Measurements from ENCODE around the gene ATG4B.

ATG4B gene

GRCh38 chr2:241617431-241618154, 19.9 kb upstream of the ATG4B start:
- DNase-seq (peak; percentile 44), ATAC-seq (ENCODE audit: insufficient read depth, low read depth) (peak; percentile 81)
- Histone ChIP-seq H3K9me3 (ENCODE audit: insufficient read depth, low read length, severe bottlenecking) (no peaks in the 10 kb centered on the region), H2AFZ (ENCODE audit: low read depth, low read length) (peak overlapping the region; percentile 81), H3K4me3 (ENCODE audit: low read depth in 1 of 2, low read length in 2 of 2) (peak overlapping the region; percentile 11 to 64; a peak in 3 of 4 replicates), H3K79me2 (ENCODE audit: insufficient read depth, low read length) (peaks cover 68% of the 10 kb centered on the region), H3K36me3 (ENCODE audit: insufficient read depth, low read length) (peaks cover 44% of the 10 kb centered on the region), H3K27ac (ENCODE audit: low read length) (peak overlapping the region; percentile 82), H3K4me1 (ENCODE audit: insufficient read depth, low read length) (peaks cover 27% of the 10 kb centered on the region), H3K27me3 (ENCODE audit: insufficient read depth, low read length, poor library complexity) (no peaks in the 10 kb centered on the region), H3K9ac (ENCODE audit: low read depth, low read length) (peak overlapping the region; percentile 58), H3K4me2 (ENCODE audit: insufficient read depth, low read length) (peak overlapping the region; percentile 83), H4K20me1 (ENCODE audit: insufficient read depth, low read length) (peaks cover 21% of the 10 kb centered on the region)
- TF ChIP-seq CTCF (IDR thresholded peaks at IDR 0.05; ENCODE audit: borderline replicate concordance, extremely low read depth, low read length, poor library complexity, severe bottlenecking): no peak
- TF ChIP-seq EZH2 (IDR thresholded peaks at IDR 0.05; ENCODE audit: borderline replicate concordance, low read depth, low read length, severe bottlenecking): no peak

- H3K9ac ChIP-seq (ENCODE audit: low read depth, low read length): peak overlapping the region; percentile 58
- H3K27me3 ChIP-seq (ENCODE audit: insufficient read depth, low read length, poor library complexity): no peaks in the 10 kb centered on the region
- DNase-seq: no peak
- H3K36me3 ChIP-seq (ENCODE audit: insufficient read depth, low read length): peaks cover 44% of the 10 kb centered on the region
- H3K9me3 ChIP-seq (ENCODE audit: insufficient read depth, low read length, severe bottlenecking): no peaks in the 10 kb centered on the region
- H3K4me2 ChIP-seq (ENCODE audit: insufficient read depth, low read length): peak overlapping the region; percentile 83
- no peak for ATAC-seq (ENCODE audit: insufficient read depth, low read depth)
- TF ChIP-seq CTCF (IDR thresholded peaks at IDR 0.05; ENCODE audit: borderline replicate concordance, extremely low read depth, low read length, poor library complexity, severe bottlenecking) (no peak), EZH2 (IDR thresholded peaks at IDR 0.05; ENCODE audit: borderline replicate concordance, low read depth, low read length, severe bottlenecking) (no peak)
- H3K27ac ChIP-seq (ENCODE audit: low read length): peak overlapping the region; percentile 82
- H4K20me1 ChIP-seq (ENCODE audit: insufficient read depth, low read length): peaks cover 21% of the 10 kb centered on the region
- peak overlapping the region in 1 of 2 experiments; percentile 64; a peak in 1 of 4 replicates for H3K4me3 ChIP-seq (ENCODE audit: low read depth in 1 of 2, low read length in 2 of 2)
- H3K79me2 ChIP-seq (ENCODE audit: insufficient read depth, low read length): peaks cover 69% of the 10 kb centered on the region
- H3K4me1 ChIP-seq (ENCODE audit: insufficient read depth, low read length): peaks cover 27% of the 10 kb centered on the region
- H2AFZ ChIP-seq (ENCODE audit: low read depth, low read length): peak overlapping the region; percentile 13; the same call in 1 of the 2 replicates
Observed at GRCh38 chr2:241618296-241618805, 19.1 kb upstream of the ATG4B start.

- H2AFZ ChIP-seq (ENCODE audit: low read depth, low read length): no peak overlapping the region
- H3K79me2 ChIP-seq (ENCODE audit: insufficient read depth, low read length): peaks cover 73% of the 10 kb centered on the region
- H3K4me2 ChIP-seq (ENCODE audit: insufficient read depth, low read length): peak overlapping the region; percentile 83
- H3K36me3 ChIP-seq (ENCODE audit: insufficient read depth, low read length): peaks cover 45% of the 10 kb centered on the region
- H4K20me1 ChIP-seq (ENCODE audit: insufficient read depth, low read length): peaks cover 23% of the 10 kb centered on the region
- ATAC-seq (ENCODE audit: insufficient read depth, low read depth) (no peak), DNase-seq (no peak)
- no peak for TF ChIP-seq CTCF (IDR thresholded peaks at IDR 0.05; ENCODE audit: borderline replicate concordance, extremely low read depth, low read length, poor library complexity, severe bottlenecking)
- TF ChIP-seq EZH2 (IDR thresholded peaks at IDR 0.05; ENCODE audit: borderline replicate concordance, low read depth, low read length, severe bottlenecking): no peak
- peaks cover 27% of the 10 kb centered on the region for H3K4me1 ChIP-seq (ENCODE audit: insufficient read depth, low read length)
- no peak overlapping the region for H3K4me3 ChIP-seq (ENCODE audit: low read depth in 1 of 2, low read length in 2 of 2)
- H3K27me3 ChIP-seq (ENCODE audit: insufficient read depth, low read length, poor library complexity): no peaks in the 10 kb centered on the region
- peak overlapping the region; percentile 58 for H3K9ac ChIP-seq (ENCODE audit: low read depth, low read length)
- no peaks in the 10 kb centered on the region for H3K9me3 ChIP-seq (ENCODE audit: insufficient read depth, low read length, severe bottlenecking)
- peak overlapping the region; percentile 82 for H3K27ac ChIP-seq (ENCODE audit: low read length)
Observed at GRCh38 chr2:241618829-241619228, 18.7 kb upstream of the ATG4B start.
